HUES6 (cell line): ENCODE measurements around the gene F7.

Experiments
- H3K27ac ChIP-seq: 2 replicates; pipeline ENCODE4 v1.7.0; 2013; ENCODE audit warnings: low read depth, mild to moderate bottlenecking, low read length, inconsistent platforms
- H3K27me3 ChIP-seq: 2 replicates; pipeline ENCODE4 v1.6.1; 2013; ENCODE audit warnings: low read length; ENCODE audit not compliant: control insufficient read depth, insufficient read depth
- H3K36me3 ChIP-seq: 2 replicates; pipeline ENCODE4 v1.6.1; 2013; ENCODE audit warnings: low read length; ENCODE audit not compliant: control insufficient read depth, insufficient read depth
- H3K4me1 ChIP-seq: 2 replicates; pipeline ENCODE4 v1.6.1; 2013; ENCODE audit warnings: low read length; ENCODE audit not compliant: control insufficient read depth, insufficient read depth
- H3K4me3 ChIP-seq: 2 replicates; pipeline ENCODE4 v1.5.1; 2013; ENCODE audit warnings: low read depth, low read length
- H3K9ac ChIP-seq: one replicate; pipeline ENCODE4 v1.6.1; 2013; ENCODE audit warnings: mild to moderate bottlenecking, low read length
- H3K9me3 ChIP-seq: 2 replicates; pipeline ENCODE4 v1.6.1; 2013; ENCODE audit warnings: low read depth, low read length; ENCODE audit not compliant: control insufficient read depth, insufficient read depth

The F7 gene

DNA sequence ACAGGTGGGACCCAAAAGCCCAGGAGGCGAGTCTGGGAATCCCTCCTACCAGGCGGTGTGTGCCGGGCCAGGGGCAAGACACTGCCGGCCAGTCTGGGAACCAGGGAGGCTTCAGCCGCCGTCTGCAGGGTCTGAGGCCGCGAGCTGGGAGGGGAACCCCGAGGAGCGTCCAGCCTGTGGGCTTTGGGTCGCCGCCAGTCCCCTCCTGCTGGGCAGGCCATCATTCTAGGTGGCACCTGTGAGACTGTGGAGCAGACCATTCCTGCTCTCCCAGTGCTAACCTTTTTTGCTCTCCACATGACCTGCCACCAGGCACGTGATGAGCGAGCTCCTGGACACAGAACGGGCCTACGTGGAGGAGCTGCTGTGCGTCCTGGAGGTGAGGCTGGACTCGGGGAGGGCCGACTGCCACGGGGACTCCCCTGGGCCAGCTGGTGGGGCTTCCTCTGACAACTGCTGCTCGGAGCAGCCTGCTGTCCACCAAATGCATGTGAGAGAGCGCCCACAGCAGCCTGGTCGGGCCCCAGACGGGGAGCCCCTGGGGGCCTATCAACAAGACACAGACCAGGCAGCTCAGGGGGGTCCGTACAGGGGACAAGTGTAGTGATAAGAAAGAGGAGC, 24.6 kb upstream of the F7 start:
- Histone ChIP-seq H3K4me3 (no peak overlapping the region), H3K9me3 (no peaks in the 10 kb centered on the region), H3K36me3 (no peaks in the 10 kb centered on the region), H3K9ac (no peak overlapping the region), H3K27me3 (no peaks in the 10 kb centered on the region), H3K4me1 (no peaks in the 10 kb centered on the region), H3K27ac (no peak overlapping the region)

DNA sequence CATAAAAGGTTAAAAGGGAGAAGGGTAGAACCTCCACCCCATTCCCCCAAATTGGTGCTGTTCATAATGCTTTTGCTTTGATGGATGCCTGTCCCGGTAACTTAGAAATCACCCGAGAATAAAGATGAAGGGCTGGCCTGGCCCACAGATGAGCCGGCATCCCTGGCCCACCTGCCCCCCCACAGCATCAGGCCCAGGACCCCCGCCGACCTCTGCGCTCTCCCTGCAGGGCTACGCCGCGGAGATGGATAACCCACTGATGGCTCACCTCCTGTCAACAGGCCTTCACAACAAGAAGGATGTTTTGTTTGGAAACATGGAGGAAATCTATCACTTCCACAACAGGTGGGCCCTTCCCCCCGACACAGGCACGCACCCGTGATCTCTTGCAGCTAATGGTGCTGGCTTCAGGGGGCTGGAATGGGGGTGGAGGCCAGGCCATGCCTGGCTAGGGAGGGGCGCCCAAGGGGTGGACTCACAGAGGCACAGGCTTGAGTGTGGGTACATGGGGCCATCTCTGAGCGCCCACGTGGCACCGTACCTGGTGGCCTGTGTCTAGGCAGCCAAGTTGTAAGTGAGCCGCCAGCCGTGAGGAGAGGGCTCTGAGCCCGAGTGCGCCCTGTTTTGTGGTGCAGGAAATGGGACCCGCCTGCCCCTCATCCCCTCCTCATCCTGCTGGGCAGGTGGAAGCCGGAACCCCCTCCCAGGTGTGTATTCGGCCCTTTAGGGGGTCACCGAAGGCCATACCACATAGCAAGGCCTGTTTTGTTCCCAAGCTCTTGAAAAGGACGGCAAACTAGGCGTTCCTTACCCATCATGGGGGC, 23.2 kb upstream of the F7 start:
- no peaks in the 10 kb centered on the region for H3K9me3 ChIP-seq
- no peak overlapping the region for H3K9ac ChIP-seq
- H3K36me3 ChIP-seq = peaks cover under 1% of the 10 kb centered on the region; the same call in 1 of the 2 replicates
- H3K27ac ChIP-seq = no peak overlapping the region
- H3K4me3 ChIP-seq = no peak overlapping the region
- no peaks in the 10 kb centered on the region for H3K4me1 ChIP-seq
- H3K27me3 ChIP-seq = no peaks in the 10 kb centered on the region

- H3K27me3 ChIP-seq = no peaks in the 10 kb centered on the region
- no peak overlapping the region for H3K4me3 ChIP-seq
- no peaks in the 10 kb centered on the region for H3K4me1 ChIP-seq
- H3K27ac ChIP-seq = no peak overlapping the region
- H3K9ac ChIP-seq = no peak overlapping the region
- H3K36me3 ChIP-seq = peaks cover 3% of the 10 kb centered on the region; the same call in 1 of the 2 replicates
- H3K9me3 ChIP-seq = no peaks in the 10 kb centered on the region
Measured at GRCh38 chr13:113083022-113083373, 22.6 kb upstream of the F7 start.

- Histone ChIP-seq H3K4me3 (no peak overlapping the region), H3K4me1 (no peaks in the 10 kb centered on the region), H3K9me3 (no peaks in the 10 kb centered on the region), H3K9ac (no peak overlapping the region), H3K27ac (no peak overlapping the region), H3K27me3 (no peaks in the 10 kb centered on the region), H3K36me3 (peaks cover 3% of the 10 kb centered on the region; the same call in 1 of the 2 replicates)
Measured at GRCh38 chr13:113083402-113084061, 22.1 kb upstream of the F7 start.

DNA sequence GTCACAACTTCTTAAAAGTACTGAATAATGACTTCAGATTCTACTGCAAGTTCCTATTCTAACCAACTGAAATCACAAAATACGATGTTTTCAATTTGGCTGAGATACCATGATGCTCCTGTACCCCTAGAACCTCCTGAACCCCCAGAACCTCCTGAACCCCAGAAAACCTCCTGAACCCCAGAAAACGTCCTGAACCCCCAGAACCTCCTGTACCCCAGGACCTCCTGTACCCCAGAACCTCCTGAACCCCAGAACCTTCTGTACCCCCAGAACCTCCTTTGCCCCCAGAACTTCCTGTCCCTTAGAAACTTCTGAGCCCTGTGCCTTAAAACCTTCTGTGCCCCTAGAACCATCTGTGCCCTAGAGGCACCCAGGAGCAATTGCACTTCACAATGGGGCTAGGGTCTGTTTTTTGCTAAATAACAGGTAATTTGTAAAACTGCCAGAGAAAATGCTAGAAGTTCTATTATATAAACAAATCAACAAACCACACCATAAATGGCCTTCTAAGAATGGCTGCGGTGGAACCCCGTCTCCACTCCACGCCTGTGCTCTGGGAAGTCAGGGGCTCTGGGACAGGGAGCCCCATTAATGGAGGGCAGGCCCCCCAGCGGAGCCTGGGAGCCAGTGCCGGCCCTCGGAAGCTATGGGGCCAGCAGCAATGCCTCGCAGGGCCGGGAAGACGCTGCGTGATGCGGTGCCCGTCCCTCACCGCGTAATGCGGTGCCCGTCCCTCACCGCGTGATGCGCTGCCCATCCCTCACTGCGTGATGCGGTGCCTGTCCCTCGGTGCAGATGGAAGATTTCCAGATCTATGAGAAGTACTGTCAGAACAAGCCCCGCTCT, 21.3 kb upstream of the F7 start:
- Histone ChIP-seq H3K27me3 (no peaks in the 10 kb centered on the region), H3K4me1 (no peaks in the 10 kb centered on the region), H3K9me3 (no peaks in the 10 kb centered on the region), H3K9ac (no peak overlapping the region), H3K27ac (no peak overlapping the region), H3K4me3 (no peak overlapping the region), H3K36me3 (peaks cover 5% of the 10 kb centered on the region; the same call in 1 of the 2 replicates)

DNA sequence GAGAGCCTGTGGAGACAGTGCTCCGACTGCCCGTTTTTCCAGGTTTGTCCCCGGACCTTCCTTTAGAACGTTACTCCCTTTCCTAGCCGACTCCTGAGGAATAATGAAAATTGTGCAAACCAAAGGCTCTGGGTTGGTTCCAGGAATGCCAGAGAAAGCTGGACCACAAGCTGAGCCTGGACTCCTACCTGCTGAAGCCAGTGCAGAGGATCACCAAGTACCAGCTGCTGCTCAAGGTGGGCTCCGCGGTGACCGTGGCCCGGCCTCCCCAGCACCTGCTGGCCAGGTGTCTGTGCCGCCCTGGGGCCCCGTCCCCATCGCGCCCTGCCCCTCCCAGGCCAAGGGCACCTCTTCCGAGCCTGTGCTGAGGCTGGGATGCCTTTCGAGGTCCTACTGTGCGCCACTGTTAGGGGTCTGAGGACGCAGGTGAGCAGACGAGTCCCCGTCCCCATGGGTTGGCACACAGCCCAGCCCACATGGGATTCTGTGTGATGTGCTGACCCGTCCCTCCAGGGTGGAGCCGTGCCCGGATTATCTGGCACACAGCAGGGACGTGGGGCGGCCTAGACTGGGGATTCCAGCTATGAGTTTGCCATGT, 20.5 kb upstream of the F7 start:
- Histone ChIP-seq H3K4me1 (peaks cover 5% of the 10 kb centered on the region), H3K4me3 (no peak overlapping the region), H3K27me3 (no peaks in the 10 kb centered on the region), H3K9me3 (no peaks in the 10 kb centered on the region), H3K36me3 (peaks cover 5% of the 10 kb centered on the region; the same call in 1 of the 2 replicates), H3K9ac (no peak overlapping the region), H3K27ac (no peak overlapping the region)

DNA sequence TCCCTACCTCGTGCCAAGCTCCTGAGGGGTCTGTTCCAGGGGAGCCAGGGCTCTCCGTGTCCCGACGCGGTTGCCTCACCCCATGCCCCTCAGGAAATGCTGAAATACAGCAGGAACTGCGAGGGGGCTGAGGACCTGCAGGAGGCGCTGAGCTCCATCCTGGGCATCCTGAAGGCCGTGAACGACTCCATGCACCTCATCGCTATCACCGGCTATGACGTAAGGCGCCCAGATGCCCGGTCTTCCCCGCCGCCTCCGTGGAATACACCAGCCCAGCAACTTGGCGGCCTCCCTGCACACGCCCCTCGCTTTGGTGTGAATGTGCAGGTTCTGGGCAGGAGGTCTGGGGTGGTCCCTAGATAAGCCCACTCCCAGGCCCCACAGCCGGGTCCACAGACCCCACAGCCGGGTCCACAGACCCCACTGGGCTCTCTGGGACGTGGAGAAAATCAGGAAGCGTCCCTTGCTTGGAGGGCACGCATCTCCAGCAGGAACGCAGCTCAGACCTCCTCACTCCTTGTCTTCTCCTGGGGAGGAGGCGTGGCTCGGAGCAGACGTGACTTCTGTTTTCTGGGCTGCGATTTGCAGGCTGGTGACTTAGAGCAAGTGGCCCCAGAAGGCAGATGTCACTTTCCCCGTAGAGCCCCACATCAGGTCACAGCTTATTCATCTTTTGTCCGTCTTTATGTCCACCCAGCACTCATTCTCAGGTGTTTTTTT, 19.4 kb upstream of the F7 start:
- Histone ChIP-seq H3K9ac (no peak overlapping the region), H3K4me3 (no peak overlapping the region), H3K36me3 (peaks cover 5% of the 10 kb centered on the region; the same call in 1 of the 2 replicates), H3K27me3 (no peaks in the 10 kb centered on the region), H3K27ac (no peak overlapping the region), H3K4me1 (peaks cover 13% of the 10 kb centered on the region), H3K9me3 (no peaks in the 10 kb centered on the region)

GRCh38 chr13:113086991-113087922, 18.3 kb upstream of the F7 start:
- Histone ChIP-seq H3K27ac (no peak overlapping the region), H3K36me3 (peaks cover 5% of the 10 kb centered on the region; the same call in 1 of the 2 replicates), H3K9ac (no peak overlapping the region), H3K27me3 (no peaks in the 10 kb centered on the region), H3K9me3 (no peaks in the 10 kb centered on the region), H3K4me1 (peaks cover 13% of the 10 kb centered on the region), H3K4me3 (no peak overlapping the region)

DNA sequence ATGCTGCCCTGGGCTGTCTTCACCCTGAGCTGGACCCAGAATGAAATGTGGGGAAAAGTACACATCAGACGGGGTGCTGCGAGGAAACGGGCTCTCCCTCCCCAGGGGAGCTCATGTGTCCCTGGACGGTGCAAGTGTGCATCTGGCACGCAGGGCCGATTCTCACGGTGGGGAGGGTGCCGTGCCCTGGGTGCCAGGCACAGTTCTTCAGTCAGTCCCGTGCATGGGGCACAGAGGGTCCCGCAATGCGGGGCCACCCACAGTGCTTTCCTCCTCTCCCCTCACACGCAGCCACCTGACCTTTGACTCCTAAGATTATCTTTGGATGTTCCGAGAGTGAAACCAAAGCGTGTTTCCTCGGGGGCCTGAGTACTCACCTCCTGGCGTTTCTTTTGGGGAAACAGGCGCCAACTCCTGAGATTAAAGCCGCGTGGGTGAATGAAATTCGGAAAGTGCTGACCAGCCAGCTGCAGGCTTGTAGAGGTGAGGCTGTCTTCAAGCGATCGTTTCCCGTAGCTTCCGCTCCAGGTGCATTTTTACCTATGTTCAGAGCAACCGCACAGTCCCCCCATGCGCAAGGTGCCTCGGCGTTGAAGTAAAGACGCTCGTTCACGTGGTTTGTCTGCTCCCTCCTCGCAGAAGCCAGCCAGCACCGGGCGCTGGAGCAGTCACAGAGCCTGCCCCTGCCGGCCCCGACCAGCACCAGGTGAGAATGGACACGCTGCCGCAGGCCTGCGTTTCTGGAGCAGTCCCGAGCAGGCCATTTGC, 17.5 kb upstream of the F7 start:
- Histone ChIP-seq H3K4me3 (no peak overlapping the region), H3K9me3 (no peaks in the 10 kb centered on the region), H3K27me3 (no peaks in the 10 kb centered on the region), H3K4me1 (peaks cover 13% of the 10 kb centered on the region), H3K36me3 (peaks cover 5% of the 10 kb centered on the region; the same call in 1 of the 2 replicates), H3K9ac (no peak overlapping the region), H3K27ac (no peak overlapping the region)
